Muscle of arm (tissue), 12 donors: Measurements from ENCODE around the gene CNTNAP4. TPM values are rescaled to one million over a fixed set of nuclear protein-coding genes. Genes with fewer than 3 reads are reported as not detected.

ENCODE experiments used
- DNase-seq: peaks from one replicate; pipeline ENCODE4 v3.0.0-alpha.2; 2013
- polyA plus RNA-seq, 12 donors: library from polyadenylated mRNA; unstranded; fragments of 120-200 nt; gene quantifications; one replicate each; pipeline ENCODE4 v1.2.1, GENCODE V29; 2013; ENCODE audit not compliant: insufficient read length in 12 of 12

CNTNAP4 gene
- polyA plus RNA-seq, 12 donors: 7.6 to 19.4 (median 11.3) TPM; not detected in 1

- DNase-seq: no peak
Measured at GRCh38 chr16:76486740-76487139, 209.5 kb downstream of the CNTNAP4 start.

GRCh38 chr16:76487411-76488064 lies 210.3 kb downstream of the CNTNAP4 start:
- no peak for DNase-seq

GRCh38 chr16:76488065-76488417 lies 210.8 kb downstream of the CNTNAP4 start:
- no peak for DNase-seq

- no peak for DNase-seq
Measured at GRCh38 chr16:76490036-76490639, 212.9 kb downstream of the CNTNAP4 start.

GRCh38 chr16:76500006-76500405 lies 222.8 kb downstream of the CNTNAP4 start:
- no peak for DNase-seq

GRCh38 chr16:76502063-76502462 lies 224.9 kb downstream of the CNTNAP4 start:
- no peak for DNase-seq

- no peak for DNase-seq
Measured at GRCh38 chr16:76502555-76502954, 225.4 kb downstream of the CNTNAP4 start.

GRCh38 chr16:76503091-76503490 lies 225.9 kb downstream of the CNTNAP4 start:
- DNase-seq: no peak

GRCh38 chr16:76511203-76511602 lies 234.0 kb downstream of the CNTNAP4 start:
- DNase-seq: no peak

GRCh38 chr16:76518781-76519180 lies 241.6 kb downstream of the CNTNAP4 start:
- DNase-seq: no peak

- DNase-seq: no peak
Measured at GRCh38 chr16:76524356-76524755, 247.2 kb downstream of the CNTNAP4 start.

GRCh38 chr16:76524769-76525168 lies 247.6 kb downstream of the CNTNAP4 start:
- DNase-seq: no peak

- no peak for DNase-seq
Measured at GRCh38 chr16:76527244-76527643, 250.0 kb downstream of the CNTNAP4 start.

GRCh38 chr16:76529120-76529519 lies 251.9 kb downstream of the CNTNAP4 start:
- DNase-seq: no peak

GRCh38 chr16:76531236-76531635 lies 254.0 kb downstream of the CNTNAP4 start:
- no peak for DNase-seq

- DNase-seq: no peak
Measured at GRCh38 chr16:76532188-76532973, 255.2 kb downstream of the CNTNAP4 start.

GRCh38 chr16:76539609-76540008 lies 262.4 kb downstream of the CNTNAP4 start:
- DNase-seq: no peak

- DNase-seq: no peak
Measured at GRCh38 chr16:76541070-76541469, 263.9 kb downstream of the CNTNAP4 start.

- no peak for DNase-seq
Measured at GRCh38 chr16:76565542-76565941, 288.3 kb downstream of the CNTNAP4 start.

- DNase-seq: no peak
Measured at GRCh38 chr16:76571755-76572154, 294.6 kb downstream of the CNTNAP4 start.

- no peak for DNase-seq
Measured at GRCh38 chr16:76573281-76573680, 296.1 kb downstream of the CNTNAP4 start.

- DNase-seq: no peak
Measured at GRCh38 chr16:76574651-76575050, 297.4 kb downstream of the CNTNAP4 start.

GRCh38 chr16:76576526-76576925 lies 299.3 kb downstream of the CNTNAP4 start:
- no peak for DNase-seq
